Left colon (tissue), 2 donors: ENCODE measurements around the gene ZKSCAN1. TPM values are rescaled to one million over a fixed set of nuclear protein-coding genes. Genes with fewer than 3 reads are reported as not detected.

Experiments
- ATAC-seq: fragments of 200-7000 bp; cut with Tn5 transposase; one replicate; pipeline ENCODE4 v1.9.1; 2020; ENCODE audit warnings: mild to moderate bottlenecking, moderate library complexity
- DNase-seq, 2 donors: peaks; one replicate each; pipeline ENCODE4 v3.0.0-alpha.2; 2020
- intact Hi-C, 2 donors: fragments of 100-400 bp; cut with DNase I in 1 of 2; cut with micrococcal nuclease in 1 of 2; formaldehyde crosslinking; loops; one replicate each; pipeline versions ENCODE4 v1.11.2 to v1.14.0; 2022; cut with DNase I, micrococcal nuclease
- total RNA-seq, 2 donors: library from RNA; stranded (reverse); fragmentation: NEBNext Ultra II Directional; extraction: Animal tissue kit (Norgen Biotek cat#: 25700); gene quantifications; one replicate each; pipeline ENCODE4 v1.2.1, GENCODE V29; 2021
- donor health status: DM: no; HTN: no; CAD: no.
- donor health status: DM: yes; HTN: yes; CAD: no.

ZKSCAN1 gene
- total RNA-seq, 2 donors from 2014 or later = 127 to 133 TPM

DNA sequence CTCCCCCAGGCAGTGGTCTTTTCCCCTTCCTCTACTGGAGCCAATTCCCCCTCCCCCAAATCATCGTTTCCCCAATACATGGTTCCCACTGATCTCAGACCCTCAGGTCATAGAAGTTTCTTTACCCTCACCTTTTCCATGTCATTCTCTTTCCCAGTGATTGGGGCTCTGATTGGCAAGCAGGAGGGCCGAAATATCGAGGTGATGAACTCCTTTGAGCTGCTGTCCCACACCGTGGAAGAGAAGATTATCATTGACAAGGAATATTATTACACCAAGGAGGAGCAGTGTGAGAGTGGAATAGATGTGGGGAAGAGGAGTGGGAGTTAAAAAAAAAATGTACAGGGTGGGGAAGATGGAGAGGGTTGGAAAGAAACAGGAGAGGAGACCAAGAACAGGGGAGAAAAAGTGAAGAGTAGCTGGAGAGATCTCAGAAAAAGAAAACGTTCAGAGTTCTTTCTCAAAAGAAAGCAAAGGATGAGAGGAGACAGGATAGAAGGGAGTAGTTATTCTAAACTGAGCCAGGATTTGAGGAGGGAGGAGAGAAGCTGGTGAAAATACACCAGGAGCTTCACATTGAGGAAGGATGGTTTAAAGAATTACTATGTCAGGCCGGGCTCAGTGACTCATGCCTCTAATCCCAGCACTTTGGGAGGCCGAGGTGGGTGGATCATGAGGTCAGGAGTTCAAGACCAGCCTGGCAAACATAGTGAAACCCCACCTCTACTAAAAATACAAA is 74.2 kb downstream of the ZKSCAN1 start:
- no peak for DNase-seq
- intact Hi-C loops = loop anchor here in 1 of 2 donors (10.0 kb wide), 1 partner anchor 95 kb away; no protein-coding TSS in a partner anchor
- ATAC-seq = no peak

DNA sequence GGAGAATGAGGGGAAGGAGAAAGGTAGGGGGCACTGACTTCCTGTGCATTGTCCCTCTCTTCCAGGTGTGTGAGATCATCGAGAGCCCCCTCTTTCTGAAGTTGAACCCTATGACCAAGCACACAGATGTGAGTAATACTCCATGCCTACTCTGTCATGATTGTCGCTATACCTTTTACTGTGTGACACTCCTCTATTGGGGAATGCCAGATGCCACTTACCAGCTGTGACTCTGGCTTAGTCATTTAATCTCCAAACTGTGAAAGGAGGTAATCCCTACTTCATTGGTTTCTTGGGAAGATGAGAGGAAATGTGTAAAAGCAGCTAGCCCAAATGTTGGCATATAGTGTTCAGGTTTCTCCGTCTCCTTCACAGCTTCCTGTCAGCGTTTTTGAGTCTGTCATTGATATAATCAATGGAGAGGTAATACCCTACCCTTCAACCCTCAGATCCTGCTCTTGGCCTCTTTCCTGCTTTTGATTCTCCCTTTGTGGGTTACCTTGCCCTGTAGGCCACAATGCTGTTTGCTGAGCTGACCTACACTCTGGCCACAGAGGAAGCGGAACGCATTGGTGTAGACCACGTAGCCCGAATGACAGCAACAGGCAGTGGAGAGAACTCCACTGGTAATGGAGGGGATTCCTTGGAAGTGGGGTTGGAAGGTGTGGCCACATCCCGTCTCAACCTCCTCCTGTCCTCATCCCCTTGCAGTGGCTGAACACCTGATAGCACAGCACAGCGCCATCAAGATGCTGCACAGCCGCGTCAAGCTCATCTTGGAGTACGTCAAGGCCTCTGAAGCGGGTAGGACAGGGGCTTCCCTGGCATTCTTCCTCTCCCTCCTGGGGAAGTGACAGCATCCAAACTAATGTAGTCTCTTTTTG is 75.4 kb downstream of the ZKSCAN1 start:
- intact Hi-C loops = no loop called here
- DNase-seq (no peak), ATAC-seq (no peak)

Other genes starting within 250 kb of the ZKSCAN1 start
- gene CYP3A4, start 231.4 kb upstream of the ZKSCAN1 start, total RNA-seq = 10 to 100 TPM in 1 of 2 donors, 1 to 10 TPM in 1; 4.9 to 12.9 TPM
- not detected for gene CYP3A43, start 187.6 kb upstream of the ZKSCAN1 start, total RNA-seq
- not detected for gene OR2AE1, start 138.6 kb upstream of the ZKSCAN1 start, total RNA-seq
- 10 to 100 TPM; 21.5 to 23.8 TPM for gene TRIM4, start 96.1 kb upstream of the ZKSCAN1 start, total RNA-seq
- not detected for gene GJC3, start 86.0 kb upstream of the ZKSCAN1 start, total RNA-seq
- 1 to 10 TPM; 3.4 to 4.8 TPM for gene AZGP1, start 39.6 kb upstream of the ZKSCAN1 start, total RNA-seq
- gene ZSCAN21, start 34.2 kb downstream of the ZKSCAN1 start, total RNA-seq = 1 to 10 TPM; 6.7 to 7.1 TPM
- 10 to 100 TPM; 34.0 to 37.2 TPM for gene ZNF3, start 66.1 kb downstream of the ZKSCAN1 start, total RNA-seq
- gene COPS6, start 73.4 kb downstream of the ZKSCAN1 start, total RNA-seq = 10 to 100 TPM; 59.3 to 65.6 TPM
- 10 to 100 TPM; 44.7 to 62.1 TPM for gene MCM7, start 85.8 kb downstream of the ZKSCAN1 start, total RNA-seq
- gene AP4M1, start 86.0 kb downstream of the ZKSCAN1 start, total RNA-seq = 10 to 100 TPM; 20.2 to 20.8 TPM
- 10 to 100 TPM; 28.7 to 33.1 TPM for gene TAF6, start 103.8 kb downstream of the ZKSCAN1 start, total RNA-seq
- gene CNPY4, start 104.0 kb downstream of the ZKSCAN1 start, total RNA-seq = 1 to 10 TPM; 7.0 to 9.8 TPM
- gene MBLAC1, start 111.4 kb downstream of the ZKSCAN1 start, total RNA-seq = 1 to 10 TPM; 2.7 to 3.9 TPM
- gene LAMTOR4, start 133.3 kb downstream of the ZKSCAN1 start, total RNA-seq = 100 to 1,000 TPM; 224 to 268 TPM
- gene TRAPPC14, start 143.1 kb downstream of the ZKSCAN1 start, total RNA-seq = 10 to 100 TPM; 54.9 to 62.1 TPM
- gene GAL3ST4, start 153.0 kb downstream of the ZKSCAN1 start, total RNA-seq = 10 to 100 TPM in 1 of 2 donors, 1 to 10 TPM in 1; 8.0 to 10.9 TPM
- 1 to 10 TPM; 4.0 to 5.7 TPM for gene GPC2, start 161.8 kb downstream of the ZKSCAN1 start, total RNA-seq
- gene STAG3, start 162.3 kb downstream of the ZKSCAN1 start, total RNA-seq = 1 to 10 TPM; 1.2 to 2.0 TPM
- 1 to 10 TPM in 1 of 2 donors, not detected in 1; 1.1 TPM for gene PVRIG, start 204.4 kb downstream of the ZKSCAN1 start, total RNA-seq